Skeletal muscle cell (primary cell): ENCODE data around the gene LRRC4B.
"Not testable (repeated sequence)": the region's sequence is repeated elsewhere in the genome, so short reads cannot be mapped to it uniquely, and the experiment has no call there.

ENCODE experiments used
- DNase-seq: peaks from one replicate; pipeline ENCODE4 v3.0.0-alpha.2; 2010; ENCODE audit warnings: low read depth
- H3K4me3 ChIP-seq: 2 replicates; pipeline ENCODE4 v1.5.1; 2011; ENCODE audit warnings: low read depth, mild to moderate bottlenecking, control low read depth, low read length, moderate library complexity

The LRRC4B gene

DNA sequence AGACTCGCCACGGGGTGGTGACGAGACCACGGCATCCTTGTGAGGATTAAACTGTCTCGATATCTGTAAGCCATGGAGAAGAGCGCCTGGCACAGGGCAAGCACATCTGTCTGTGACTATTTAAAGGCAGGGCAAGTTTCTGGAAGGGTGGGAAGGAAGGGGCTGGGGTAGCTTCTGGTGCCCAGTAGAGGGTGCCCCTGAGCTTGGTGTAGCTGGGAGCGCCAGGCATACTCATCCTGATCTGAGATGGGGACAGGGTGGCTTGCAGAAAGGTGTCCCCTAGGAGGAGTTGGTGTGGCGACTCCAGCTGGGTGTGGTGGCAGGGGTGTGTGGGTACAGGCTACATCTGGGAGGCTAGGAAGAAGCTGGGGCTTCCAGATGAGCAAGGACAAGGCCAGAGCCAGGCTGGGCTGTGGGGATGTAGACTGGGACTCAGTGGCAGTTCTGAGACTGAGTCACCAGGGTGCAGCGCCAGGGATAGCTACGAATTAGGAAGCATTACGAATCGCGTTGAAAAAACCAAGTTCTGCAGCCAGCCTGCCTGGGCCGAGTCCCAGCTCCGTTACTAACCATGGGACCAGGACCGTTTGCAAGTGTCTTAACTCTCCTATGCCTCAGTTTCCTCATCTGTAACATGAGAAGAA lies 31.5 kb downstream of the LRRC4B start:
- no peak for DNase-seq
- H3K4me3 ChIP-seq: no peak overlapping the region

DNA sequence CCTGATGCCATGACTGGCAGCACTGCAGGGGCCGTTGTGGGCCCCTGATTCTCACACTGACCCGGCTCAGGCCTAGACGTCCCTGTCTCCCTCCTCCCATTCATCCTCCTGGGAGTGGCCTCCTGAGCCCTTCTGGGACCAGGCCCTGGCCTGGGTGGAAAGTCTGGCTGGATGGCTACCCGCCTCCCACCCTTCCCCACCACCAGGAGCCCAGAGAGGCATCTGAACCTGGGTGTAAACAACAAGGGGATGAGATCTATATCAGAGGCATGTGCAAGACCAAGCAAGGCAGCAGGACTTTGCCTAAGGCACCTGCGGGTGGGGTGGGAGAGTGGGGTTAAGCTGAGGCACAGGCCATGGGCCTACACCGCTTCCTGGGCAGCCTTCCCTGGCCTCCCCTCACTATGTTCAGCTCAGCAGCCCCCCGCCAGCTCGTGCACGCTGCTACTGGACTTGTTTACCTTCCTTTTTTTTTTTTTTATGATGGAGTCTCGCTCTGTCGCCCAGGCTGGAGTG lies 32.5 kb downstream of the LRRC4B start:
- H3K4me3 ChIP-seq: no peak overlapping the region
- no peak for DNase-seq

DNA sequence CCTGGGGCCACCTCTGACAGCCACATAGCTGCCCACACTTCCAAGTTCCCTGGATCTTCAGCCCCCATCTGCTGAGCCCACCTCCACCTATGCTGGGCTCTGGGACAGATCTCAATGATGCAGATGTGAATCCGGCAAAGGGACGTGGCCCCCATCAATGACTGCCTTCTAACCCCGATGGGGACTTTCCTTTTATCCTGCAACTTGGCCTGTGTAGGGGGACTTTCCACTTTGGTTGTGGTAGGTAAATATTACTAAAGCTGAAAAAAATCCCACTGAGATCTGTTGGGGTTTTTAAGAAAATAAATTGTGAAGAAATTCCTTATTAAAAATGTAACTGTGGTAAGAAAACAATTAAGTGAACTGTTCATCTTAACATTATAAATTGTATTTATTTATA lies 33.8 kb downstream of the LRRC4B start:
- H3K4me3 ChIP-seq: no peak overlapping the region
- no peak for DNase-seq

GRCh38 chr19:50532952-50533351 lies 35.3 kb downstream of the LRRC4B start:
- DNase-seq: no peak
- H3K4me3 ChIP-seq: no peak overlapping the region

DNA sequence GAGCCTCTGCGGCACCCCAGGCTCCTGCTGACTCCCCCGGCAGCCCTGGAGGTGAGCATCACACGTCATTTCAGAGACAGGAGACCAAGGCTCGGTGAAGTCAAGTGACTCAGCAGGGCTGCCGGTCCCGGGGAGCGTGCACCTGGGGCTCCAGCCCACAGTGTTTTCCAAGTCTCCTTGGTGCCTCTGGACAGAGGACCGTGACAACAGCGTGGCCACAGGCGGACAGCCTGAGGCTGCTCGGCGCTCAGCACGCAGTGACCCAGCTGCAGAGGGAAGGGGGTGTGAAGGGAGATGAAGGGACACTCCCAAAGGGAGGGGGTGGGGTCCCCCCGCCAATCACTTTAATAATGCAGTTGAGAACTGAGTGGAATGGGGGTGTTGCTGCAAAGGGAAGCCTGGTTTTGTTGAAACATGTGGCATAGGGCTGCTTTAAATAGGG lies 37.0 kb downstream of the LRRC4B start:
- no peak for DNase-seq
- no peak overlapping the region for H3K4me3 ChIP-seq

DNA sequence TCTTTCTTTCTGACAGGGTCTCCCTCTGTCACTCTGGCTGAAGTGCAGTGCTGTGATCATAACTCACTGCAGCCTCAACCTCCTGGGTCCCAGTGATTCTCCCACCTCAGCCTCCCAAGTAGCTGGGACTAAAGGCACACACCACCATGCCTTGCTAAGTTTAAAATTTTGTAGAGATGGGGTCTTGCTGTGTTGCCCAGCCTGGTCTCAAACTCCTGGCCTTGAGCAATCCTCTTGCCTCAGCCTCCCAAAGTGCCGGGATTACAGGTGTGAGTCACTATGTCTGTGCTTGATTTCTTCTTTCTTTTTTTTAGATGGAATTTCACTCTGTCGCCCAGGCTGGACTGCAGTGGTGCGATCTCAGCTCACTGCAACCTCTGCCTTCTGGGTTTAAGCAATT lies 40.2 kb downstream of the LRRC4B start:
- not testable (repeated sequence) for DNase-seq, H3K4me3 ChIP-seq

DNA sequence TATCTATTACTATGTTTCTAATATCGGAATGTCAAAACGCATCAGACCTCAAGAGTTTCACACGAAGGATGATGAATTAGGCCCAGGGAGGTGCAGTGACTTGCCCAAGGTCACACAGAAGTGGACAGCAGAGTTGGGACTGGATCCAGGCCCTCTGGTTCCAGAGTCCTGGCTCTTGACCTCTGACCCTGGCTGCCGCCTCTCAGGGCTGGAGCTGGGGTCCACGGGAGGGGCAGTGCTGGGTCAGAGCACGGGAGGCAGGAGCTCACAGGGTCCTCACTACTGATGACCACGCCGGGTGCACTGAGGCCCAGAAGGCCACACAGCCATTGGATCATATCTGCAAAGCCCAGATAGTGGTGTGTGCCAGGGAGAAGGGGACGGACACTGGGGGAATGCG lies 45.4 kb downstream of the LRRC4B start:
- no peak for DNase-seq
- no peak overlapping the region for H3K4me3 ChIP-seq

DNA sequence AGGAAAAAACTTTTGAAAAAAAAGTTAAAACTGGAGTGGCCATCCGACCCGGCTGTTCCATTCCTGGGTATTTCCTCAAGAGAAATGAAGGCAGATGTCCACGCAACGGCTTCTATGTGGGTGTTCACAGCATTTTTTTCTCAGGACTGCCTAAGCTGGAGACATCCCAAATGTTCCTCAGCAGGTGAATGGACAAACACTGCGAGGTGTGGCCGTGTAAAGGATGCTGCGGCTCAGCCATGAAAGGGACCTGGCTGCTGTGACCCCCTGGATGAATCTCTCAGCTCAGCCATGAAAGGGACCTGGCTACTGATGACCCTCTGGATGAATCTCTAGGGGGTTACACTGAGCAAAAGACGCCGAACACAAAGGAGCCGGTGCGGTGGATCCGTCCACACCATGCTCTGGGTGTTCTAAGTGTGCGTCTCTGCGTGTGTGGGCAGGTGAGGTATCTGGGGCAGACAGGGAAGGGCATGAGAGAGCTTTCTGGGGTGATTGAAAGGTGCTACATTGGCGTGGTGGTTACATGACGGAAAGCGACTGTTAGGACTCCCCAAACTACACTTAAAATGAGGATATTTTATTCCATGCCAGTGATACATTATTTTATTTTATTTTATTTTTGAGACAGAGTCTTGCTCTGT lies 47.3 kb downstream of the LRRC4B start:
- DNase-seq: no peak
- H3K4me3 ChIP-seq: no peak overlapping the region

GRCh38 chr19:50519006-50519575 lies 49.1 kb downstream of the LRRC4B start:
- H3K4me3 ChIP-seq: no peak overlapping the region
- DNase-seq: no peak

DNA sequence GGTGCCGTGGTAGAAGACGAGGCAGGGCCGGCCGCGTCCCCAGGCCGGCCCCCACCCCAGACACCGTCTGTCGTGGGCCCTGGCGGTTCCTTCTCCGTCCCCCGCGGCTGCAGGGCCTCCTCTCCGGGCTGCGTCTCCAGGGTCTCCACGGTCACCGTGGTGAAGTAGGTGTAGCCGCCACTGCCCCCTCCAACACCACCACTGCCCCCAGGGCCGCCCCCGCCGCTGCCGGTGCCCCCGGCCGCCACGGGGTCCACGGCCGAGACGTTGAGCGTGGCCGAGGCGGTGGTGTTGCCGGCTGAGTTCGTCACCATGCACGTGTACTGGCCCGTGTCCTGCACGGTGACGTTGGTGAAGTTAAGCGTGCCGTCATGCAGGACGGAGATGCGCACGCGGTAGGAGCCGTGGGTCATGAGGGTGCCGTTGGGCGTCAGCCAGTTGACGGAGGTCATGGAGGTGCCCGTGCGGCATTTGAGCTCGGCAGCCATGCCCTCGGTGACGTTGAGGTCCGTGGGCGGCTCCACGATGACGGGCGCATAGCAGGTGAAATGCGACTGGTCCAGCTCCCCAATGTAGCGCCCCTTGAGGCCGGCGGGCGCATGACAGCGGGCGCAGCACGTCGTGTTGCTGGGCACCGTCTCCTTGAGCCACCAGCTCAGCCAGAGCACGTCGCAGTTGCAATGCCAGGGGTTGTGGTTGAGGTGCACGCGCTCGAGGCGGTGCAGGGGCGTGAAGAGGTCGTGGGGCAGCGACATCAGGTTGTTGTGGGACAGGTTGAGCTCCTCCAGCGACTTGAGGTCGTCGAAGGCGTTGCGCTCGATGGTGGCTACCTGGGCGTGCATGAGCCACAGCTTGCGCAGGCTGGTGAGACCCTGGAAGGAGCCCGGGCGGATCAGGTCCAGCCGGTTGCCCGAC lies 49.9 kb downstream of the LRRC4B start:
- H3K4me3 ChIP-seq: no peak overlapping the region
- DNase-seq: no peak

DNA sequence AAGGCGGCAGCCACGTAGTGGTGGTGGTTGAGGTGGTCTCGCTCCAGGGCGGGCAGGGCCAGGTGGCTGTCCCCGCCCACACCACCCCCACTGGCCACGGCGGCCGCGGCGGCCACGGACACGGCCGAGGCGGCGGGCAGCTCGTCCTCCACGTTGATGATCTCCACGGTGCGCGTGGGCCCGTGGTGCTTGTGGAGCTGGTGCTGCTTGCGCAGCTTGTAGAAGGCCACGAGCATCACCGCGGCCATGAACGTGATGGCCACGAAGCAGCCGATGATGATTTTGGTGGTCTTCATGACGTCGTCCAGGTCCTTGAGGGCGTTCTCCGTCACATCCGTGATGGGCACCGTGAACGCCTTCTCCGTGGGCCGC lies 50.5 kb downstream of the LRRC4B start:
- DNase-seq: no peak

GRCh38 chr19:50516964-50517703 lies 51.1 kb downstream of the LRRC4B start:
- no peak overlapping the region for H3K4me3 ChIP-seq
- DNase-seq: no peak

More for the DNA sequence above, 50.5 kb downstream of the LRRC4B start:
- H3K4me3 ChIP-seq: no peak overlapping the region

- no peak for DNase-seq
- no peak overlapping the region for H3K4me3 ChIP-seq
Observed at GRCh38 chr19:50516456-50516855, 51.8 kb downstream of the LRRC4B start.

DNA sequence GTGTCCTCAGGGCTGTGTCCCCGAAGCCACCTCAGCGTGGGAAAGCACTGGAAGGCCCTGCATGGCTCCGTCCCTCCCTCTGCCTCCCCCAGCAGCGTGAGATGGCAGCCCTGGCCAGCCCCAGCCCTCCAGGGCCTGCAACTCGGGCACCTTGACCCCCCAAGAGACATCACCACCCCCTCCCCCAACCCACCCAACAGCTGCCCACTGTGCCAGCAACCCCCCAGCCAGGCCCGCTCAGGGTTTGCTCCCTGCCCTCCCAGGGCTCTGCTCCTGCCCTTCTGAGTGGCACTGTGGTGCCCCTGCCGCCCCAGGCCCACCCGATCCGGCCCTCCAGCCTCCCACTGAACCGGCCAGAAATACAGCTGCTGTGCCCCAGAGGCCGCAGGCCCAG lies 53.1 kb downstream of the LRRC4B start:
- H3K4me3 ChIP-seq: no peak overlapping the region
- DNase-seq: no peak

DNA sequence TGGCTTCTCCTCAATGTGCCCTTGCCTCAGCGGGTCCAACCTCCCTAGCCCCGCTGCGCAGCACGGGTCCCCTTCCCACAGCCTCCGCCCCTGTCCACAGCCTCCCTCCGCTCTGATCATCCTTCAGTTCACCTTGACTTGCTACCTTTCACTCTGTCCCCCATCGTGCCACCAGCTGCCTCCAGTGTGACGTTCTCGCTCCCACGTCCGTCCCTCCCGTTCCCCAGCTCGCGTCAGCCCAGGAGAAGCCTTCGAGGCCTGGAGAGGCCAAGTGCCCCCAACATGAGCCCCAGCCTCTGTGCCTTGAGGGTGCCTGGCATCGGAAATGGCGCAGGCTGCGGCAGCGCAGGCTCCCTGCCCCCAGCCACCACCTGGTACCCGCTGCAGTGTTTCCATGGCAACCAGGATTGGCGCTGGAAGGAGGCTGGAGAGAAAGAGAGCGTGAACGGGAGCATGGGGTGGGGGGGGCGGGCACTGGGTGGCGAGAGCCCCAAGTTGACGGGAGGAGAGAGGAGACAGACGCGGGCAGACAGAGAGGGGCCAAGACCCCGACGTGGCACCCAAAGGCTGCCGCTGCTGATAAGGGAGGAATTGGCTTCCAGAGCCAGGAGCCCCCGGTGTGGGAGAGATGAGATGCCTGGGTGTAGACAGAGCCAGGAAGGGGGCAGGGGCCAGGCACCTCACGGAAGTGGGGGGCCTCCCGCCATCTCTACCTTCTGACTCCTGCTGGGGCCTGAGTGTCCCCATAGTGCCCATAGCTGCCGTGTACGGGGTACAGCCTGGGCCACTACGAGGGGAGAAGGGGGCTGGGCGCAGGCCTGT lies 53.7 kb downstream of the LRRC4B start:
- no peak for DNase-seq
- no peak overlapping the region for H3K4me3 ChIP-seq

- DNase-seq: no peak
- no peak within 1 kb of the TSS for H3K4me3 ChIP-seq
Observed at GRCh38 chr19:50513746-50514345, 54.4 kb downstream of the LRRC4B start, which contains the start of gene ASPDH. Gene ASPDH, minus strand, starts transcription at chr19:50513913. Its CDS starts 90 bp downstream, at chr19:50513823.

GRCh38 chr19:50512999-50513745 lies 55.1 kb downstream of the LRRC4B start:
- DNase-seq: no peak
- no peak overlapping the region for H3K4me3 ChIP-seq
